CD4-positive, alpha-beta memory T cell (primary cell): Measurements from ENCODE around the gene SAMD4A. TPM values are rescaled to one million over a fixed set of nuclear protein-coding genes. Genes with fewer than 3 reads are reported as not detected.
"Not testable (repeated sequence)": the region's sequence is repeated elsewhere in the genome, so short reads cannot be mapped to it uniquely, and the experiment has no call there.

Experiments used
- CTCF ChIA-PET: fragments of 350-600 bp; sonication (Branson Sonifier 250); formaldehyde crosslinking; loops from one replicate; lab custom pipeline; 2021; ENCODE audit warnings: inconsistent platforms; ENCODE audit not compliant: partially characterized antibody; lab: Charles Lee
- POLR2A ChIA-PET: fragments of 350-600 bp; sonication (Branson Sonifier 250); formaldehyde crosslinking; loops from one replicate; lab custom pipeline; 2021; ENCODE audit not compliant: partially characterized antibody; lab: Charles Lee
- DNase-seq, 5 donors: peaks; one replicate each; pipeline versions ENCODE4 v3.0.0 to v3.0.0-alpha.2; 2020 to 2022; ENCODE audit warnings: mixed read lengths in 1 of 5
- H3K27ac ChIP-seq: one replicate; pipeline ENCODE4 v1.7.0; 2013; ENCODE audit warnings: low read depth, low read length
- H3K27me3 ChIP-seq: 2 replicates; pipeline ENCODE4 v1.7.0; 2013; ENCODE audit warnings: mild to moderate bottlenecking, low read length, moderate library complexity; ENCODE audit not compliant: insufficient read depth
- H3K36me3 ChIP-seq: 2 replicates; pipeline ENCODE4 v1.7.0; 2013; ENCODE audit warnings: mild to moderate bottlenecking, low read length, moderate library complexity; ENCODE audit not compliant: insufficient read depth
- H3K4me1 ChIP-seq: 2 replicates; pipeline ENCODE4 v1.7.0; 2013; ENCODE audit warnings: mild to moderate bottlenecking, low read length, moderate library complexity; ENCODE audit not compliant: insufficient read depth
- H3K4me3 ChIP-seq, 2 donors: one replicate each; pipeline ENCODE4 v1.7.0; 2013; ENCODE audit warnings: low read length in 2 of 2, mild to moderate bottlenecking in 1 of 2
- H3K9me3 ChIP-seq, 2 donors: one replicate each; pipeline ENCODE4 v1.7.0; 2013; ENCODE audit warnings: low read length in 2 of 2, control low read depth in 1 of 2; ENCODE audit not compliant: control insufficient read depth in 1 of 2
- H3K27ac Mint-ChIP-seq, 7 donors: one replicate each; pipeline ENCODE4 v1.8.0; 2020 to 2021; ENCODE audit warnings: mixed read lengths in 7 of 7, mild to moderate bottlenecking in 6 of 7, inconsistent platforms in 3 of 7, moderate library complexity in 3 of 7
- H3K27me3 Mint-ChIP-seq, 2 donors: one replicate each; pipeline ENCODE4 v1.8.0; 2020 to 2021; ENCODE audit warnings: mixed read lengths in 2 of 2
- H3K36me3 Mint-ChIP-seq, 2 donors: one replicate each; pipeline ENCODE4 v1.8.0; 2020 to 2021; ENCODE audit warnings: mixed read lengths in 2 of 2, inconsistent platforms in 1 of 2, mild to moderate bottlenecking in 1 of 2
- H3K4me1 Mint-ChIP-seq, 4 donors: one replicate each; pipeline ENCODE4 v1.8.0; 2020 to 2021; ENCODE audit warnings: mixed read lengths in 4 of 4, mild to moderate bottlenecking in 1 of 4
- H3K4me3 Mint-ChIP-seq, 8 donors: one replicate each; pipeline ENCODE4 v1.8.0; 2020 to 2021; ENCODE audit warnings: mixed read lengths in 8 of 8, mild to moderate bottlenecking in 7 of 8, moderate library complexity in 6 of 8, inconsistent platforms in 3 of 8
- H3K9me3 Mint-ChIP-seq, 8 donors: one replicate each; pipeline ENCODE4 v1.8.0; 2020 to 2021; ENCODE audit warnings: mixed read lengths in 8 of 8, mild to moderate bottlenecking in 5 of 8, inconsistent platforms in 3 of 8, moderate library complexity in 1 of 8
- intact Hi-C: fragments of 100-400 bp; cut with micrococcal nuclease; formaldehyde crosslinking; loops from one replicate; pipeline ENCODE4 v1.15.1; 2023
- polyA plus RNA-seq, 2 donors: library from polyadenylated mRNA; unstranded; fragments of 300-500 nt; fragmentation: Illumina TruSeq; gene quantifications; one replicate each; pipeline ENCODE4 v1.2.3, GENCODE V29; 2021
- total RNA-seq, 2 experiments: library from RNA; stranded (reverse); gene quantifications; one replicate each; pipeline ENCODE4 v1.2.3, GENCODE V29; 2021

The SAMD4A gene
- total and polyA plus RNA-seq, 4 experiments from 2014 or later, result 0.72 to 1.4 (median 0.93) TPM; not detected in 1

DNA sequence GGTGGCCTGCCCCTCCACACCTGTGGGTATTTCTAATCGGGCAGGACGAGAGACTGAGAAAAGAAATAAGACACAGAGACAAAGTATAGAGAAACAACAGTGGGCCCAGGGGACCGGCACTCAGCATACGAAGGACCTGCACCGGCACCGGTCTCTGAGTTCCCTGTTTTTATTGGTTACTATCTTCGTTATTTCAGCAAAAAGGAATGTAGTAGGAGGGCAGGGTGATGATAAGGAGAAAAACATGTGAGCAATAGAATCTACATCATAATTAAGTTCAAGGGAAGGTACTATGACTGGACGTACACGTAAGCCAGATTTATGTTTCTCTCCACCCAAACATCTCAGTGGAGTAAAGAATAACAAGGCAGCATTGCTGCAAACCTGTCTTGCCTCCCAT, 185.7 kb downstream of the SAMD4A start:
- intact Hi-C loops, H3K36me3 Mint-ChIP-seq, H3K9me3 ChIP-seq, H3K27me3 ChIP-seq, H3K27ac Mint-ChIP-seq, H3K9me3 Mint-ChIP-seq, H3K36me3 ChIP-seq, DNase-seq, H3K4me3 Mint-ChIP-seq, H3K27ac ChIP-seq, H3K27me3 Mint-ChIP-seq, H3K4me3 ChIP-seq, POLR2A ChIA-PET: not testable (repeated sequence)
- peaks cover 12% of the 10 kb centered on the region for H3K4me1 ChIP-seq
- CTCF ChIA-PET, result interaction anchor here (1.0 kb wide), 1 partner anchor 21 kb away, joined by 3 read pairs; no protein-coding TSS in a partner anchor
- peaks cover 13 to 15% (median 13%) of the 10 kb centered on the region in 4 donors for H3K4me1 Mint-ChIP-seq

- H3K27ac Mint-ChIP-seq, H3K27me3 Mint-ChIP-seq, H3K9me3 ChIP-seq, H3K36me3 ChIP-seq, H3K27me3 ChIP-seq, intact Hi-C loops, H3K4me3 ChIP-seq, H3K9me3 Mint-ChIP-seq, DNase-seq, H3K4me3 Mint-ChIP-seq, POLR2A ChIA-PET, H3K27ac ChIP-seq, H3K36me3 Mint-ChIP-seq: not testable (repeated sequence)
- H3K4me1 Mint-ChIP-seq, result peaks cover 16 to 18% (median 16%) of the 10 kb centered on the region in 4 donors
- peaks cover 14% of the 10 kb centered on the region for H3K4me1 ChIP-seq
- CTCF ChIA-PET, result interaction anchor here (1.6 kb wide), 1 partner anchor 21 kb away, joined by 3 read pairs; no protein-coding TSS in a partner anchor
Measured at GRCh38 chr14:54753396-54753795, 186.5 kb downstream of the SAMD4A start.

GRCh38 chr14:54754116-54754622, 187.2 kb downstream of the SAMD4A start:
- no peak overlapping the region for H3K27ac Mint-ChIP-seq
- peaks cover 14% of the 10 kb centered on the region for H3K4me1 ChIP-seq
- no peak for DNase-seq
- no peak overlapping the region for H3K27ac ChIP-seq
- intact Hi-C loops, result no loop called here
- no peaks in the 10 kb centered on the region for H3K9me3 Mint-ChIP-seq
- peaks cover 0 to 3% of the 10 kb centered on the region in 2 donors for H3K36me3 Mint-ChIP-seq
- H3K4me3 ChIP-seq, result no peak overlapping the region
- H3K27me3 Mint-ChIP-seq, result no peaks in the 10 kb centered on the region
- no peaks in the 10 kb centered on the region for H3K36me3 ChIP-seq
- ChIA-PET CTCF (interaction anchor here (1.6 kb wide), 1 partner anchor 20 kb away, joined by 3 read pairs; no protein-coding TSS in a partner anchor), POLR2A (no interaction called here)
- H3K27me3 ChIP-seq, result no peaks in the 10 kb centered on the region
- H3K4me1 Mint-ChIP-seq, result peaks cover 16 to 18% (median 16%) of the 10 kb centered on the region in 4 donors
- no peak overlapping the region for H3K4me3 Mint-ChIP-seq
- H3K9me3 ChIP-seq, result no peaks in the 10 kb centered on the region

GRCh38 chr14:54754623-54755386, 187.9 kb downstream of the SAMD4A start:
- no peaks in the 10 kb centered on the region for H3K36me3 ChIP-seq
- ChIA-PET CTCF (interaction anchor here (1.6 kb wide), 1 partner anchor 19 kb away, joined by 3 read pairs; no protein-coding TSS in a partner anchor), POLR2A (no interaction called here)
- H3K4me3 ChIP-seq, result no peak overlapping the region
- H3K9me3 ChIP-seq, result no peaks in the 10 kb centered on the region
- no peak overlapping the region for H3K27ac ChIP-seq
- no peaks in the 10 kb centered on the region for H3K27me3 ChIP-seq
- H3K4me1 ChIP-seq, result peaks cover 14% of the 10 kb centered on the region
- peaks cover 16 to 18% (median 16%) of the 10 kb centered on the region in 4 donors for H3K4me1 Mint-ChIP-seq
- DNase-seq, result no peak
- H3K27ac Mint-ChIP-seq, result no peak overlapping the region
- H3K9me3 Mint-ChIP-seq, result no peaks in the 10 kb centered on the region
- H3K4me3 Mint-ChIP-seq, result no peak overlapping the region
- H3K27me3 Mint-ChIP-seq, result no peaks in the 10 kb centered on the region
- peaks cover 0 to 3% of the 10 kb centered on the region in 2 donors for H3K36me3 Mint-ChIP-seq
- intact Hi-C loops, result no loop called here

DNA sequence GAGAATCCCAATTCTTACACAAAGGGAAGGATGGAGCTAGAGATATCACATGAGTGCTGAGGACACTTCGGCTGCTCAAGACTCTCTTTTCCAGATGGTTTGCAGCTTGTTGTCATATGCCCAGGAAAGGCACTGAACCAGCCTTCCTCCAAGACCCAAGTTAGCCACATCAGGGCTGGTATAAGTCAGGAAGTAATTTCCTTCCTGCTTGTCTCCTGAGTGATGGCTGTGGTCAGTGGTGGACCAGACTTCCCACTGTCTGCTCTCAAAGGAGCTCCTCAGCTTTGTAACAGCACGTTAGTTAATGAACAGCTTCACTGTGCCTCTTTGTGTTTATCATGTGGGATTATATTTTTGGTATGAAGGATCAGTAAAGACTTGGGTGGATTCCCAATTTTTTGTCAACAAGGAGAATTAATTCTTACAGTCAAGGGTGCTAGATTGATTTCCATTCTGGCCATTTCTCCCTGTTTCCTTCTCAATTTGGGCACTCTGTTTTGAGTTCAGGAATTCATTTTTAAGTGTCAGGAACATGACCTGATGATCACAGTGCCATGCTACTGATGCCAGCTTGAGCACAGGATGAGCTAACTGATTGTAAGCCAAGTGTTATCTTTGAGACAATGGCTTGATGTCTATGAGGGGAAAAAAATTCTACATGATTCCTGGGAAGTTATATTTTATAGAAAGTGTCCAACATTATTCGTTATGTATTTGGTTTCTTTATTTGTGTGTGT, 189.9 kb downstream of the SAMD4A start:
- Mint-ChIP-seq H3K4me3 (peak overlapping the region in 3 of 8 donors; percentile 0 to 51 (median 44)), H3K27ac (peak overlapping the region in 1 of 7 donors; percentile 36), H3K27me3 (no peaks in the 10 kb centered on the region), H3K36me3 (peaks cover 0 to under 1% of the 10 kb centered on the region in 2 donors), H3K9me3 (no peaks in the 10 kb centered on the region), H3K4me1 (peaks cover 16 to 18% (median 16%) of the 10 kb centered on the region in 4 donors)
- ChIA-PET CTCF (no interaction called here), POLR2A (no interaction called here)
- H3K36me3 ChIP-seq, result no peaks in the 10 kb centered on the region
- intact Hi-C loops, result no loop called here
- DNase-seq, result no peak
- peaks cover 14% of the 10 kb centered on the region for H3K4me1 ChIP-seq
- no peak overlapping the region for H3K4me3 ChIP-seq
- H3K27me3 ChIP-seq, result no peaks in the 10 kb centered on the region
- H3K9me3 ChIP-seq, result no peaks in the 10 kb centered on the region
- H3K27ac ChIP-seq, result no peak overlapping the region

DNA sequence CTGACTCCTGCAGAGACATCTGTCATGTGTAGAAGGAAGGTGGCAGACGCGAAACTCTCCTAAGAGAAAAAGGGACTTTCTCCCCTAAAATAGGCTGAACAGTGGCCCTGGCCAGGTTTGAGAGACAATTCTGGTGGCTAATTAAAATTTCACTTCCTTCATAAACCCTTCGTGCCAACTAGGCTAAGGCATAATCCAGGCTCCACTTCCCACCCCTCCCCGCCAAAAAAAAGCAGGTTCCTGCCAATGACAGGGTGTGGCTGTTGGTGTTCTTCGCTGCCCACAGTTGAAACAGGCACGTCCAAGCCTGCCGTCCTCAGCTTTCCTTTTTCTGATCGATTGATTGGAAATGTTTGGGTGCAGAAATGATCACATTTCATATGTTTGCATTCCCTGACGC, 191.1 kb downstream of the SAMD4A start:
- no peak overlapping the region for H3K4me3 ChIP-seq
- Mint-ChIP-seq H3K9me3 (no peaks in the 10 kb centered on the region), H3K27me3 (no peaks in the 10 kb centered on the region), H3K36me3 (no peaks in the 10 kb centered on the region), H3K4me3 (peak overlapping the region in 1 of 8 donors; percentile 28), H3K4me1 (peaks cover 16 to 18% (median 16%) of the 10 kb centered on the region in 4 donors), H3K27ac (peak overlapping the region in 1 of 7 donors; percentile 6)
- H3K9me3 ChIP-seq, result no peaks in the 10 kb centered on the region
- no peaks in the 10 kb centered on the region for H3K36me3 ChIP-seq
- no peaks in the 10 kb centered on the region for H3K27me3 ChIP-seq
- DNase-seq, result no peak
- H3K4me1 ChIP-seq, result peaks cover 14% of the 10 kb centered on the region
- CTCF ChIA-PET, result no interaction called here
- POLR2A ChIA-PET, result no interaction called here
- H3K27ac ChIP-seq, result no peak overlapping the region
- intact Hi-C loops, result no loop called here
